ENCODE results near the gene SLIRP.
A peak's percentile ranks its signal among the peaks of the same experiment; 100 is the strongest.
"Not testable (repeated sequence)": the region's sequence is repeated elsewhere in the genome, so short reads cannot be mapped to it uniquely, and the experiment has no call there.

SLIRP gene

GRCh38 chr14:77746064-77746702, 38.3 kb downstream of the SLIRP start:
- no peak for DNase-seq (ENCODE audit: low read depth)

DNA sequence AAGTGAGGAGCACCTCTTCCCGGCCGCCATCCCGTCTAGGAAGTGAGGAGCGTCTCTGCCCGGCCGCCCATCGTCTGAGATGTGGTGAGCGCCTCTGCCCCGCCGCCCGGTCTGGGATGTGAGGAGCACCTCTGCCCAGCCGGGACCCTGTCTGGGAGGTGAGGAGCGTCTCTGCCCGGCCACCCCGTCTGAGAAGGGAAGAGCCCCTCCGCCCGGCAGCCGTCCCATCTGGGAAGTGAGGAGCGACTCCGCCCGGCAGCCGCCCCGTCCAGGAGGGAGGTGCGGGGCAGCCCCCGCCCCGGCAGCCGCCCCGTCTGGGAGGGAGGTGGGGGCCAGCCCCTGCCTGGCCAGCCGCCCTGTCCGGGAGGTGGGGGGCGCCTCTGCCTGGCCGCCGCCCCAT, 39.5 kb downstream of the SLIRP start:
- not testable (repeated sequence) for DNase-seq (ENCODE audit: low read depth)

DNA sequence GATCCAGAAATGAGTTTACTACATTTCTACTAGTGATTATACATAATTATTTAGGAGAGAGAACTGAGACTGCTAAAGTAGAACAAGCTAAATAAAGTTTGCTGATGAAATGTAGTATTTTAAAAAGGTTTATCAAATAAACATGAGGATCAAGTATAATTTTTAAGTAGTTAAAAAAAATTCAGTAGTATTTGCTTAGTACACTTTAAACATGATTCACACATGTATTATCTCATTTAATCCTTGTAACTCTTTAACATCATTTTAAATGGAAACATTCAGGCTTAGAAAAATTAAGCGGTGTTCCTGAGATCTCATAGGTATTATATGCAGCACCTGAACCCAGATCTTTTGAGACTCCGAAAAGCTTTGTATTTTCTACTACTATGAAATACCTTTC, 44.4 kb downstream of the SLIRP start:
- no peak for DNase-seq (ENCODE audit: low read depth)

- peak; percentile 50 for DNase-seq (ENCODE audit: low read depth)
These were observed 45.1 kb downstream of the SLIRP start for GRCh38 chr14:77752799-77753516.

- peak; percentile 65 for DNase-seq (ENCODE audit: low read depth)
These were observed 52.7 kb downstream of the SLIRP start, which contains the start of gene SNW1 for GRCh38 chr14:77760381-77761204. Gene SNW1, minus strand, starts transcription at chr14:77761156. Its CDS starts 29 bp downstream, at chr14:77761127.

GRCh38 chr14:77761205-77761931, 53.5 kb downstream of the SLIRP start:
- peak; percentile 95 for DNase-seq (ENCODE audit: low read depth)

- DNase-seq (ENCODE audit: low read depth) = no peak
These were observed 55.4 kb downstream of the SLIRP start for GRCh38 chr14:77763316-77763715.

DNA sequence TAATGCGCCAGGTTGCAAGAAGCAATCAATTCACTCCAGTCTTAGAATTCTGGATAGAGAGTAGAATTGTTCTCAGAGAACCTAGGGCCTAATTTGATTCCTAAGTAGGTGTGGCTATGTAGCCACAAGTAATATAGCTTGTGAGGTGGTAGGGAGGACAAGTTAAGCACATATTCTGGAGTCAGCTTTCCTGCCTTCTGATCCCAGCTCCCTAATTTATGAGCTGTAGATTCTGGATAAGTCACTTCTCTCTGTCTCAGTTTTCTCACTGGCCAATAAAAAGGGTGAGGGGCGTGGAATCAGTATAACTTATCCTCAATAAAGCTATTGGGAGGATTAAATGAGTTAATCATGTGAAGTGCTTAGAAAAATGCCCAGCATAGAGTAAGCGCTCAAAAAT, 56.1 kb downstream of the SLIRP start:
- DNase-seq (ENCODE audit: low read depth) = no peak

Measured in iris pigment epithelial cell (primary cell).